ENCODE data around the gene IKBKG.
"Not testable (repeated sequence)": the region's sequence is repeated elsewhere in the genome, so short reads cannot be mapped to it uniquely, and the experiment has no call there.

Gene IKBKG

DNA sequence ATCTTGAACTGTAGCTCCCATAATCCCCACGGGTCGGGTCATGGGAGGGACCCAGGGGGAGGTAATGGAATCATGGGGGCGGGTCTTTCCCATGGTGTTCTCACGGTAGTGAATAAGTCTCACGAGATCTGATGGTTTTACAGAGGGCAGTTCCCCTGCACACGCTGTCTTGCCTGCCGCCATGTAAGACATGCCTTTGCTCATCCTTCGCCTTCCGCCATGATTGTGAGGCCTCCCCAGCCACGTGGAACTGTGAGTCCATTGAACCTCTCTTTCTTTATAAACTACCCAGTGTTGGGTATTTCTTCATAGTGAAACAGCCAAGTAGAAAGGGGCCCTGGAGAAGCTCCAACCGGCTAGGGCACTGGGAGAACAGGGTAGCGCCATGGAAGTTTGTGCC is 49.8 kb downstream of the IKBKG start:
- H3K27ac ChIP-seq: no peak overlapping the region
- H3K4me3 ChIP-seq: no peak overlapping the region

DNA sequence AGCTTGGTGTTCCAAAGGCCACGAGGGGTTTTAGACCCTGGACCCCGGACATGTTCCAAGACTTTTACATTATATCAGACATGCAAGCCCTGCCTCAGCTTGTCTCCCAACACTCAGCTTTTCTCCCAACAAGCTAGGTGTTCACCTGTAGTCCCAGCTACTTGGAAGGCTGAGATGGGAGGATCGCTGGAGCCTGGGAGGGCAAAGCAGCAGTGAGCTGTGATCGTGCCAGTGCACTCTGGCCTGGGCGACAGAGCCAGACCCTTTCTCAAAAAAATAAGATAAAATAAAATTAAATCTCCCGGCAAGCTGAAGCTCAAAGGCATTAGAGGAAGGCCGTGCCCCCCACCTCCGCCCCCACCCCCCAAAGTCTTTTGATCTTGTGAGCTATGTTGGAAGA is 51.2 kb downstream of the IKBKG start:
- Histone ChIP-seq H3K4me3 (no peak overlapping the region), H3K27ac (no peak overlapping the region)

DNA sequence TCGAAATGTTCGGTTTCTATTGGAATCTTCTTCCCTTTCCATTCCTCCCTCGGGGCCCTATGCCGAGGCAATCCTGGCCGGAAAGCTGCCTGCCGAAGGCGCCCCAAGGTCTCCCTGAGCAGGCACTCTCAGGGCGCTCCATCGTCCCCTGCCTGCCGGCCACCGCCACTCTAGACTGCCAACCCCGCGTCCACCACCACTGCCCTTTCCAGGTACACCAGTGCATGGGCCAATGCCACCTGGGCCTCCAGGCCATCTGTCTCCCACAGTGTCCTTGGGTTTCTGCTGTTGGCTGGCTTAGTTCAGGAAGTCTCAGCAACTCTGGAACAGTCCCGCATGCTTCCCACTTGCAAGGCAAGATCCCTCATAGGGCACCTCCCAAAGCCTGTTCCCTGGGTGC is 52.1 kb downstream of the IKBKG start:
- no peak overlapping the region for H3K4me3 ChIP-seq
- H3K27ac ChIP-seq: no peak overlapping the region

DNA sequence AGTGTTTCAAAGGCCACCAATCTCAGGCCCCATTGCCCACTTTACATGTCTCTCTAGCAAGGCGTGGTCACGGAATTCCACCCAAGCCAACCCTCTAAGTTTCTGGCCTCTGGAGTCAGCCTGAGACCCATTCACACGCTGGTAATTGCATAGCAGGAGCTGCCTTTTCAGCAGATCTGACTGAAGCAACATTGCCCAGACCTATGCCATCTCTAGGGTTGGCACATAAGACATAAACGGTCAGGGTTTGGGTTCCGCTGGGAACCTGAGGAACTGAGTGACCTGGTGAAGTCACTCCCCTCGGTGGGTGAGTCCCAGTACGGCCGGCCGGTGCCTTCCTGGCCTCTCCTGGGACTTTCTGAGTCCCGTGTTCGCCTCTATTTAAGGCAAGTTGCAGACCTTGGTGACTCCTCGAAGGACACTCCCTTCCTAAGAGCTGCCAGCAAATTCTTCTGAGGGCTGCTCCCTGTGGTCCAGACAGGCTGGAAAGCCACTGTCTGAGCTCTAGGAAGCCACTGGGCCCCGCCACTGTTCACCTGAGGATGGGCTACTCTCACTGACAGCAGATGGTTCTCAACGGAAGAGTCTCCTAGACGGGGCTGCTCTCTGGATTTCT is 53.4 kb downstream of the IKBKG start:
- H3K4me3 ChIP-seq: no peak overlapping the region
- H3K27ac ChIP-seq: no peak overlapping the region

DNA sequence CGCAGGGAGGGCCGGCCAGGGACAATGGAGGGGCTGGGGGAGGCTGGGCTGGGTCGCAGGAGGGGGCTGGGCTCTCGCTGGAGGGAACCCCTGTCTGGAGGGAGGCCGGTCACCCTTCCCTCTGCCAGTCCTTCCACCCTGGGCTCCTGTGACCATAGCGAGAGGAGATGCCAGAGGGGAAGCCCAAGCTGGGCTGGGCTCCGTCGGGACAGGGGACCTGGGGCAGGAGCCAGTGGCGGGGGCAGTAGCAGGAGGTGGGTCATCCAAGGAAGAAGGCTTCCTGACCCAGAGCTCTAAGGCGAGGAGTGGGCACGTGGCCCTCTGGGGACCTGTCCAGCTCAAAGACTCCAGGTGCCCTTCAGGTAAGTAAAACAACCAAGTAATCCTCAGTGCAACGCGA is 54.8 kb downstream of the IKBKG start:
- no peak overlapping the region for H3K4me3 ChIP-seq
- H3K27ac ChIP-seq: no peak overlapping the region

DNA sequence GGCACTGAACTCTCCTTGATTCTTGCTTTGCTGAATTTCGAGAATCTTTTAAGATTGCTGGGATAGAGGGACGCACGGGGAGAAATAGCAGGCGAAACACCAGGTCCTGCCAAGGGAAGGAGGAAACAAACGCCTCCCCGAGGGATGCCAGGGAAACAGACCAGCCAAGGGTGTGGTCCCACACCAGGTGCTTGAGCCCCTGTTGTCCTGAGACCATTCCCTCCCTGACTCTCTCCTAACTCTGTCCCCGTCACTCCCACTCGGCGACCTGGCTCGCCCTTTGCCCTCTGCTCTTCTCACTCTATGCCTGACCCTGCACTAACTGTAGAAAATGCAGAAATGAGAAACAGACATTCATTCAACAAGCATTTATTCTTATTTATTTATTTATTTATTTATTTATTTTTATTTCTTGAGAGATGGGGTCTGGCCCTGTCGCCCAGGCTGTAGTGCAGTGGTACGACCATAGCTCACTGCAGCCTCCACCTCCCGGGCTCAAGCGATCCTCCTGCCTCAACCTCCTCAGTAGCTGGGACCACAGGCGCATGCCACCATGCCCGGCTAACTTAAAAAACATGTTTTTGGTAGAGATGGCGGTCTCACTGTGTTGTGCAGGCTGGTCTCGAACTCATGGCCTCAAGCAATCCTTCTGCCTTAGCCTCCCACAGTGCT is 55.5 kb downstream of the IKBKG start:
- Histone ChIP-seq H3K27ac (no peak overlapping the region), H3K4me3 (no peak overlapping the region)

DNA sequence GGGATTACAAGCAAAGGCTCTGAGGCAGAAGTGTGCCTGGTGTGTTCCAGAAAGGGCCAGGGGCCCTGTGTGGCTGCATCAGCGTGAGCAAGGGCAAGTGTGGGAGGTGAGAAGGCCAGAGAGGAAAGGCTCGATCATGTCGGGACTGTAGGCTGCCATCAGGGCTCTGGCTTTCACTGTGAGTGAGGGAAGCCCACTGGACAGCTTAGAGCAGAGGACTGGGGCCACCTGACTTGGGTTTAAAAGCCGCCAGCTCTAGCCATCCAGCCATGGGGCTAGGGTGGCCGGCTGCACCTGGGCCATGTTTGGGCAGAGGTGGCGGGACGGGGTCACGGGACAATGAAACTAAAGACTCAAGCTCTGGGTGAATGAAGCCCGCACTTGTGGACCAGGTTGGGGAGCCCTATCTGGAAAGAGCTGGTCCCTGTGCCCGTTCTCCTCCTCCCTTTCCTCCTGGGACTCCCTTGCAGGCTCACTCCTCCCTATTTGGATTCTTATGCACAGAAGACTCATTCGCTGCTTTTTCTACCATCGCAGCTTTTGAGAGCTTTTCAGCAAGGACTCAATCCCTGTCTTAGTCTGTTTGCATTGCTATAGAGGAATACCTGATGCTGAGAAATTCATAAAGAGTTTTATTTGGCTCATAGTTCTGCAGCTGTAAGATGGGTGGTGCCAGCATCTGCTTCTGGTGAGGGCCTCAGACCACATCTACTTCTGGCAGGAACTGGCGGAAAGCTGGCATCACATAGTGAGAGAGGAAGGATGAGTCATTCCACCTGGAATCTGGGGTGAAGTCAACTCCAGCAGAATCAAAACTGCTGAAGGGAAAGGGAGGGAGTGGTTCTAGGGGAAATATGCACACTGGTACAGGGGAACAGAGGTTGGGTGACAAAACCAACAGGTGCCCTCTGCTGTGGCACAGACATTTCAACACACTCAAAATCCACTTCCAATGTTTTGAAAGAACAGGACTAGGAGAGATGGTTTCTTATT is 56.3 kb downstream of the IKBKG start:
- H3K27ac ChIP-seq: no peak overlapping the region
- no peak overlapping the region for H3K4me3 ChIP-seq

DNA sequence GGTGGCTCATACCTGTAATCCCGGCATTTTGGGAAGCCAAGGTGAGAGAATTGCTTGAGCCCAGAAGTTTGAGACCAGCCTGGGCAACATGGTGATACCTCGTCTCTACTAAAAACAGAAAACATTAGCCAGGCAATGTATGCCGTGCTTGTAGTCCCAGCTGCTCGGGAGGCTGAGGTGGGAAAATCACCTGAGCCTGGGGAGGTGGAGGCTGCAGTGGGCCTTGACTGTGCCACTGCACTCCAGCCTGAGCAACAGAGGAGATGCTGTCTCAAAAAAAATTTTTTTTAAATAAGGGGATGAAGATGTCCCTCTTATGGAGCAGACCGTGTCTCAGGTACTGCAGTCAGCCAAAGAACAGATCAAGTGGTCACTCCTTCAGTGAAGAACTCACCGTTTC is 58.1 kb downstream of the IKBKG start:
- no peak overlapping the region for H3K27ac ChIP-seq
- H3K4me3 ChIP-seq: no peak overlapping the region

DNA sequence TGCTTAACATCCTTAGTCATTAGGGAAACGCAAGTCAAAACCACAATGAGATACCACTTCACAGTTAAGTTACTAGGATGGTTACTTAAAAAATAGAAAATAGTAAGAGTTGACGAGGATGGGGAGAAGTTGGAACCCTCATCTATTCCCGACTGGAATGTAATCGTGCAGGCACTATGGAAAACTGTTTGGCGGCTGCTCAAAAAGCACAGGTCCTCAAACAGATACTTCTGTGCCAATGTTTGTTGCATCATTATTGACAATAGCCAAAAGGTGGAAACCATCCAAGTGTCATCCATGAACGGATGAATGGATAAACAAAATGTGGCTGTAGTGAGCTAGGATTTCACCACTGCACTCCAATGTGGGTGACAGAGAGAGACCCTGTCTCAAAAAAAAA is 60.0 kb downstream of the IKBKG start:
- no peak overlapping the region for H3K4me3 ChIP-seq
- no peak overlapping the region for H3K27ac ChIP-seq

DNA sequence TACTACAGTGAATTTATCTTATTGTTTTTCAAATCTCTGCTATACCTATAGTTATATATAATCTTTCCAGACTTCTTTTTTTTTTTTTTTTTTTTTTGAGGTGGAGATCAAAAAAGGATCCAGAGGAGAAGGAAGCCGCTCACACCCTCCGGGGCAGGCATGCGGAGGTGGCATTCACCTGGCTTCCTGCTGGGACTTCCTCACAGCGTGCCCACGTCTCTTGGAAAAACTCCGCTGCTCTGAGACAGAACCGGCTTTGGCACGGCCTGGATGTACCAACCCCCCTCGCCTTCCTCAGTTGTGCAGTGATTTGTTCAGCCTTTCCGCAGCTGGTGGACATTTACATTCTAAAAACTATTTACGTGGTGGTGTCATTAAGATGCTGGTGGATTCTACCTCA is 60.6 kb downstream of the IKBKG start:
- not testable (repeated sequence) for H3K27ac ChIP-seq, H3K4me3 ChIP-seq

DNA sequence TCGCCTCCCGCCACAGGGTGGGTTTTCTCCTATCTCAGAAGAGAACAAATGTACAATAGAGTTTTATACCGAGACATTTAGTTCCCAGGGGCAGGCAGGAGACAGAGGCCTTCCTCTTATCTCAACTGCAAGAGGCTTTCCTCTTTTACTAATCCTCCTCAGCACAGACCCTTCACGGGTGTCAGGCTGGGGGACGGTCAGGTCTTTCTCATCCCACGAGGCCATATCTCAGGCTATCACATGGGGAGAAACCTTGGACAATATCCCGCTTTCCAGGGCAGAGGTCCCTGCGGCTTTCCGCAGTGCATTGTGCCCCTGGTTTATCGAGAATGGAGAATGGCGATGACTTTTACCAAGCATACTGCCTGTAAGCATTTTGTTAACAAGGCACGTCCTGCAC is 61.4 kb downstream of the IKBKG start:
- H3K27ac ChIP-seq: not testable (repeated sequence)

DNA sequence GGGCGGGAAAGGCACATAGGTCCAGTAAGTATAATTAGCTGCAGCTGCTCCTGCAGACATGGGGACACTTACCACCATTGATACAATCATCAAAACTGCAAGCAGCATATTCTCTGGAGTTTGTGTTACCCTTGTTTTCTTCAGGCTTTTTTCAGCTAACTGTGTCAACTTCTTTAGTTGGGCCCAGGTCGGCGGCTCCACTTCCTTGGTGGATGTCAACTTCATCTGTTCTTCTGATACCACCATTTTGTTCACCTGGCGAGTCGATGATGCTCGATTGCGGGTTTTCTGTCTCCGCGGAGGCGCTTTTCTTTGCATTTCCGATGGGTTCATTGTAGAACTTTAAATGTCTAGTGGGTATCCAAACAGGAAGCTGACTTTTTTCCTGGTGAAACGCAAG is 63.7 kb downstream of the IKBKG start:
- H3K4me3 ChIP-seq, H3K27ac ChIP-seq: not testable (repeated sequence)

More for the DNA sequence above, 61.4 kb downstream of the IKBKG start:
- H3K4me3 ChIP-seq: not testable (repeated sequence)

DNA sequence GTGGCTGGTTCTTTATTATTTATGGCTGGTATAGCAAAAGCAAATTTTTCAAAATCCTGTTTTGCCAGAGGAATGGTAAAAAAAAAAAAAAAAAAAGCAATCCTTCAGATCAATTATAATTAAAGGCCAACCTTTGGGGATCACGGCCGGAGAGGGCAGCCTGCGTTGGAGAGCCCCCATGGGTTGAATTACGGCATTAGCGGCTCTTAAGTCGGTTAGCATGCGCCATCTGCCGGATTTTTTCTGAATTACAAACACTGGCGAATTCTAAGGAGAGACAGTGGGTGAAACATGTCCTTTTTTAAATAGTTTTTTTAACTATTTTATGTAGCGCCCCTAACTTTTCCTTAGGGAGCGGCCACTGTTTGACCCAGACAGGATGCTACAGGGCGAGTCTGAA is 66.2 kb downstream of the IKBKG start:
- H3K4me3 ChIP-seq: not testable (repeated sequence)

More for the DNA sequence above, 66.2 kb downstream of the IKBKG start:
- not testable (repeated sequence) for H3K27ac ChIP-seq
